ENCODE data around the gene AIP.

DNA sequence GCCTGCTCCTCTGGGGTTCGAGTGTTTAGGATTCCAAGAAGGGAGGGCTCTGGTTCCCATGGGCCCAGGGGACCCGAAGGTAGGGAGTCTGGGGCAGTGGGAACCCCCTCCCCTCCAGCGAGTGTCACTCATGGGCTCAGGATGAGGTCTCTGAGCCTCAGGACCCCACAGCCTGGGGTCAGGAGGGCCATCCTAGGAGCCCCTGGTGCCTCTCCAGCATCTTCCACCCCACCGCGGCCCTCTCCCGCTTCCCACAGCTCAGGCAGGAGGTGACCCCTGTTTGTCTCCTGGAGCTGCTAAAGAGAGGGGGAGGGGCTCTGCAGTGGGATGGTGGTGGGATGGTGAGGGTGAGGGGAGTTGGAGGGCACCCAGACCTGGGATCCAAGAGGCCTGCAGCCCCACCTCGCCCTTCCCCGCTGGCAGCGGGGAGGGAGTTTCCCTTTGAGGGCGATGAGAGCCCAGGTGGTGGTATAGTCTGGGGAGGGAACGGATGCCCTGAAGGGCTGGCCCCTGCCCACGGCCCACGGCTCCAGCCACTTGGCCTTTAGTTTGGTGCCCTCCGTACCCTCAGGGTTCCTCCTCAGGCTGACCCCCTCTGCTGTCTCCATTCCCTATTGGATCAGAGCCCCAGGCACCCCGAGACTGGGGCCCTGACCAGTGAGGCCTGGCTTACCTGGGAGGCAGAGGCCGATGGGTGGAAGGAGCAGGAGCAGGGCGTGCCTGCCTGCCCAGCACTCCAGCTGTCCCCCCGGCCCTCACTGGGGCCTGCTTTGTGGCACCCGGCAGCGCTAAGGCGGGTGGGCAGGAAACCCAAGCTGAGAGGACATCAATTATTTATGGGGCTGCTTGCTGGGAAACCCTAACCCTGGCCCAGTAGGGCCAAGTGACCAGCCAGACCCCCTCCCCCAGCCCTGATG lies 28.8 kb upstream of the AIP start:
- TF ChIP-seq, protein P1, sequence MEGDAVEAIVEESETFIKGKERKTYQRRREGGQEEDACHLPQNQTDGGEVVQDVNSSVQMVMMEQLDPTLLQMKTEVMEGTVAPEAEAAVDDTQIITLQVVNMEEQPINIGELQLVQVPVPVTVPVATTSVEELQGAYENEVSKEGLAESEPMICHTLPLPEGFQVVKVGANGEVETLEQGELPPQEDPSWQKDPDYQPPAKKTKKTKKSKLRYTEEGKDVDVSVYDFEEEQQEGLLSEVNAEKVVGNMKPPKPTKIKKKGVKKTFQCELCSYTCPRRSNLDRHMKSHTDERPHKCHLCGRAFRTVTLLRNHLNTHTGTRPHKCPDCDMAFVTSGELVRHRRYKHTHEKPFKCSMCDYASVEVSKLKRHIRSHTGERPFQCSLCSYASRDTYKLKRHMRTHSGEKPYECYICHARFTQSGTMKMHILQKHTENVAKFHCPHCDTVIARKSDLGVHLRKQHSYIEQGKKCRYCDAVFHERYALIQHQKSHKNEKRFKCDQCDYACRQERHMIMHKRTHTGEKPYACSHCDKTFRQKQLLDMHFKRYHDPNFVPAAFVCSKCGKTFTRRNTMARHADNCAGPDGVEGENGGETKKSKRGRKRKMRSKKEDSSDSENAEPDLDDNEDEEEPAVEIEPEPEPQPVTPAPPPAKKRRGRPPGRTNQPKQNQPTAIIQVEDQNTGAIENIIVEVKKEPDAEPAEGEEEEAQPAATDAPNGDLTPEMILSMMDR (IDR thresholded peaks at IDR 0.05), result no peak
- no peak for TF ChIP-seq EZH2 (IDR thresholded peaks at IDR 0.05; ENCODE audit: borderline replicate concordance, insufficient read depth, low read depth, low read length, poor library complexity, severe bottlenecking)
